Epithelial cell of umbilical artery (primary cell): Measurements from ENCODE around the gene PHF23. TPM values are rescaled to one million over a fixed set of nuclear protein-coding genes. Genes with fewer than 3 reads are reported as not detected.

Experiments
- total RNA-seq: library from RNA; depleted of rRNA; stranded (reverse); fragments of >200 nt; gene quantifications from 2 replicates; pipeline ENCODE4 v1.2.3, GENCODE V29; 2014

Gene PHF23
- total RNA-seq = 39.7 and 43.9 TPM in 2 replicates

GRCh38 chr17:7239091-7240027 is at the start of gene PHF23:
Gene PHF23, minus strand, starts transcription at chr17:7239457. Its CDS starts 178 bp downstream, at chr17:7239279.

GRCh38 chr17:7281074-7281952 is 42.1 kb upstream of the PHF23 start, which contains the start of gene SLC2A4:
Gene SLC2A4, plus strand, starts transcription at chr17:7281718. Its CDS starts 217 bp downstream, at chr17:7281935.

GRCh38 chr17:7262192-7262934 is 23.1 kb upstream of the PHF23 start, which contains the start of gene CLDN7:
Gene CLDN7, minus strand, starts transcription at chr17:7262478. Its CDS starts 435 bp downstream, at chr17:7262043.

GRCh38 chr17:7252176-7253043 is 13.2 kb upstream of the PHF23 start, which contains the start of gene ELP5:
Gene ELP5, plus strand, starts transcription at chr17:7252215. Its CDS starts 336 bp downstream, at chr17:7252551.

GRCh38 chr17:7251661-7252175 is 12.5 kb upstream of the PHF23 start, which contains the start of gene CTDNEP1:
Gene CTDNEP1, minus strand, starts transcription at chr17:7251734. Its CDS starts 438 bp downstream, at chr17:7251296.

GRCh38 chr17:7241783-7242716 is 2.8 kb upstream of the PHF23 start, which contains the start of gene GABARAP:
Gene GABARAP, minus strand, starts transcription at chr17:7242449. Its CDS starts 119 bp downstream, at chr17:7242330.

GRCh38 chr17:7234083-7234951 is 4.9 kb downstream of the PHF23 start, which contains the start of gene DVL2:
Gene DVL2, minus strand, starts transcription at chr17:7234517. Its CDS starts 255 bp downstream, at chr17:7234262.

GRCh38 chr17:7219812-7220592 is 19.3 kb downstream of the PHF23 start, which contains the start of the genes ACADVL and DLG4:
Gene ACADVL, plus strand, starts transcription at chr17:7219938. Its CDS starts 47 bp downstream, at chr17:7219985.
Gene DLG4, minus strand, starts transcription at chr17:7219836.

Other genes with a start within 250 kb of the PHF23 start
- not detected in 2 replicates for gene ALOX12, start 243.4 kb downstream of the PHF23 start, total RNA-seq
- 13.0 and 49.7 TPM in 2 replicates for gene RNASEK, start 226.8 kb downstream of the PHF23 start, total RNA-seq
- gene BCL6B, start 216.4 kb downstream of the PHF23 start, total RNA-seq = 107 and 156 TPM in 2 replicates
- gene SLC16A13, start 203.4 kb downstream of the PHF23 start, total RNA-seq = 0.97 and 1.8 TPM in 2 replicates
- 0.32 and 0.46 TPM in 2 replicates for gene SLC16A11, start 195.4 kb downstream of the PHF23 start, total RNA-seq
- 0.15 TPM in 1 of 2 replicates, not detected in the other for gene CLEC10A, start 159.2 kb downstream of the PHF23 start, total RNA-seq
- gene ASGR2, start 124.6 kb downstream of the PHF23 start, total RNA-seq = not detected in 2 replicates
- 5.5 and 9.1 TPM in 2 replicates for gene ASGR1, start 60.1 kb downstream of the PHF23 start, total RNA-seq
- 7.8 and 10.4 TPM in 2 replicates for gene DLG4, start 19.6 kb downstream of the PHF23 start, total RNA-seq
- 164 and 179 TPM in 2 replicates for gene ACADVL, start 19.5 kb downstream of the PHF23 start, total RNA-seq
- 36.1 and 40.6 TPM in 2 replicates for gene DVL2, start 4.9 kb downstream of the PHF23 start, total RNA-seq
- gene GABARAP, start 3.0 kb upstream of the PHF23 start, total RNA-seq = 52.1 and 157 TPM in 2 replicates
- gene CTDNEP1, start 12.3 kb upstream of the PHF23 start, total RNA-seq = 14.1 and 19.5 TPM in 2 replicates
- 48.8 and 52.3 TPM in 2 replicates for gene ELP5, start 12.8 kb upstream of the PHF23 start, total RNA-seq
- gene CLDN7, start 23.0 kb upstream of the PHF23 start, total RNA-seq = 12.9 and 15.6 TPM in 2 replicates
- under 0.01 and 0.30 TPM in 2 replicates for gene SLC2A4, start 42.3 kb upstream of the PHF23 start, total RNA-seq
- gene YBX2, start 55.2 kb upstream of the PHF23 start, total RNA-seq = 0.15 TPM in 1 of 2 replicates, not detected in the other
- 761 and 967 TPM in 2 replicates for gene EIF5A, start 68.2 kb upstream of the PHF23 start, total RNA-seq
- 34.8 and 60.0 TPM in 2 replicates for gene GPS2, start 75.9 kb upstream of the PHF23 start, total RNA-seq
- 12.0 and 17.9 TPM in 2 replicates for gene NEURL4, start 89.9 kb upstream of the PHF23 start, total RNA-seq
- not detected in 2 replicates for gene ACAP1, start 97.1 kb upstream of the PHF23 start, total RNA-seq
- 1.9 and 2.9 TPM in 2 replicates for gene KCTD11, start 112.7 kb upstream of the PHF23 start, total RNA-seq
- gene TMEM95, start 115.7 kb upstream of the PHF23 start, total RNA-seq = not detected in 2 replicates
- 0.91 TPM in 1 of 2 replicates, not detected in the other for gene TNK1, start 141.6 kb upstream of the PHF23 start, total RNA-seq
- 8.4 and 15.3 TPM in 2 replicates for gene PLSCR3, start 155.1 kb upstream of the PHF23 start, total RNA-seq
- 71.3 and 188 TPM in 2 replicates for gene TMEM256, start 164.6 kb upstream of the PHF23 start, total RNA-seq
- 2.1 and 2.6 TPM in 2 replicates for gene NLGN2, start 168.4 kb upstream of the PHF23 start, total RNA-seq
- gene SPEM1, start 180.9 kb upstream of the PHF23 start, total RNA-seq = not detected in 2 replicates
- gene SPEM2, start 186.2 kb upstream of the PHF23 start, total RNA-seq = not detected in 2 replicates
- not detected in 2 replicates for gene SPEM3, start 189.4 kb upstream of the PHF23 start, total RNA-seq
- 5.6 and 7.5 TPM in 2 replicates for gene TMEM102, start 196.0 kb upstream of the PHF23 start, total RNA-seq
- 0.15 and 0.32 TPM in 2 replicates for gene FGF11, start 200.1 kb upstream of the PHF23 start, total RNA-seq
- gene CHRNB1, start 205.6 kb upstream of the PHF23 start, total RNA-seq = 4.5 and 6.5 TPM in 2 replicates
- gene ZBTB4, start 240.2 kb upstream of the PHF23 start, total RNA-seq = 6.7 and 7.1 TPM in 2 replicates
- gene SLC35G6, start 242.0 kb upstream of the PHF23 start, total RNA-seq = not detected in 2 replicates
- gene POLR2A, start 244.9 kb upstream of the PHF23 start, total RNA-seq = 54.1 and 66.9 TPM in 2 replicates